NB4 (cell line): ENCODE results near the gene CTDSP2.

Source experiments
- DNase-seq: peaks from one replicate; pipeline ENCODE4 v3.0.0; 2010; ENCODE audit warnings: low read depth
- H3K4me3 ChIP-seq: one replicate; pipeline ENCODE4 v1.5.1; 2011; ENCODE audit warnings: mild to moderate bottlenecking, low read depth, low read length, moderate library complexity
- CTCF ChIP-seq: IDR thresholded peaks from one replicate; pipeline ENCODE4 v1.5.1; 2012; ENCODE audit warnings: low read depth, low read length
- MAX ChIP-seq: IDR thresholded peaks from 2 replicates; pipeline ENCODE4 v1.6.1; 2011; ENCODE audit warnings: low read depth, low read length
- MYC ChIP-seq: IDR thresholded peaks from 2 replicates; pipeline ENCODE4 v1.6.1; 2011; ENCODE audit warnings: low read depth, low read length
- POLR2A ChIP-seq: IDR thresholded peaks from 2 replicates; pipeline ENCODE4 v1.6.1; 2011; ENCODE audit warnings: mild to moderate bottlenecking; ENCODE audit not compliant: insufficient read length; ENCODE audit errors: extremely low read depth

Gene CTDSP2

GRCh38 chr12:57782608-57783465, 63.7 kb downstream of the CTDSP2 start, which contains the start of gene TSFM:
TSFM (plus strand) TSS chr12:57782787; CDS start chr12:57782802, 15 bp downstream.
- TF ChIP-seq POLR2A = peak; percentile 85
- TF ChIP-seq MYC = peak; percentile 83; the same call in 1 of the 2 replicates
- TF ChIP-seq MAX = peak; percentile 81
- TF ChIP-seq CTCF = peak; percentile 85
- peak; percentile 97 for DNase-seq
- H3K4me3 ChIP-seq = peak within 1 kb of the TSS; percentile 96

GRCh38 chr12:57782243-57782607, 64.3 kb downstream of the CTDSP2 start:
- H3K4me3 ChIP-seq = no peak overlapping the region
- TF ChIP-seq MAX = no peak
- no peak for TF ChIP-seq MYC
- no peak for TF ChIP-seq CTCF
- no peak for TF ChIP-seq POLR2A
- DNase-seq = no peak

- DNase-seq = no peak
- H3K4me3 ChIP-seq = no peak overlapping the region
- TF ChIP-seq MAX (no peak), MYC (no peak), CTCF (no peak), POLR2A (no peak)
Measured at GRCh38 chr12:57781801-57782200, 64.7 kb downstream of the CTDSP2 start.

- H3K4me3 ChIP-seq = no peak overlapping the region
- no peak for TF ChIP-seq CTCF
- TF ChIP-seq MAX = no peak
- no peak for TF ChIP-seq POLR2A
- TF ChIP-seq MYC = no peak
- DNase-seq = peak; percentile 73
Measured at GRCh38 chr12:57781244-57781643, 65.3 kb downstream of the CTDSP2 start.

GRCh38 chr12:57780284-57780897, 66.1 kb downstream of the CTDSP2 start:
- no peak for DNase-seq
- TF ChIP-seq MAX (no peak), MYC (no peak), CTCF (no peak), POLR2A (no peak)
- H3K4me3 ChIP-seq = no peak overlapping the region
